GM12878 (cell line): ENCODE measurements around the gene FAHD2A. TPM values are rescaled to one million over a fixed set of nuclear protein-coding genes. Genes with fewer than 3 reads are reported as not detected.

Source experiments
- ATAC-seq: fragments of 200-7000 bp; cut with Tn5 transposase; 3 replicates; pipeline ENCODE4 v1.9.1; 2020; ENCODE audit warnings: mild to moderate bottlenecking, moderate library complexity
- BruUV-seq: library from RNA; stranded (reverse); fragments of 400-500 nt; replicated peaks from 2 replicates; lab custom pipeline; 2021; lab: Mats Ljungman, UMichigan
- CTCF ChIA-PET: fragments of 300-600 bp; sonication (Branson Sonifier 250); formaldehyde crosslinking; extraction: SDS; loops from one replicate; lab custom pipeline; 2021; ENCODE audit warnings: inconsistent platforms; lab: Yijun Ruan, JAX
- POLR2A ChIA-PET: fragments of 350-600 bp; formaldehyde crosslinking; extraction: SDS; loops from one replicate; lab custom pipeline; 2021; ENCODE audit warnings: inconsistent platforms; lab: Charles Lee
- RAD21 ChIA-PET: fragments of 300-600 bp; sonication (Branson Sonifier 250); formaldehyde crosslinking; loops from one replicate; lab custom pipeline; 2023; ENCODE audit warnings: antibody characterized with exemption; ENCODE audit not compliant: unreplicated experiment; lab: Charles Lee
- SMC1A ChIA-PET: fragments of 300-600 bp; sonication (Branson Sonifier 250); formaldehyde crosslinking; loops from one replicate; lab custom pipeline; 2023; ENCODE audit not compliant: unreplicated experiment, uncharacterized antibody; lab: Charles Lee
- DNase-seq: peaks from one replicate; pipeline ENCODE4 v3.0.0-alpha.2; 2011; ENCODE audit warnings: low read depth, low spot score
- FAIRE-seq: peaks from 3 replicates; lab custom pipeline; 2011; peaks lifted over from hg19 to GRCh38; lab: Jason Lieb, UNC
- H2AFZ ChIP-seq: 2 replicates; pipeline ENCODE4 v1.6.0; 2011; ENCODE audit warnings: low read depth, low read length, control low read depth; ENCODE audit not compliant: control insufficient read depth
- H3K27ac ChIP-seq: 2 replicates; pipeline ENCODE4 v1.5.1; 2011; ENCODE audit warnings: control low read depth; ENCODE audit not compliant: control insufficient read depth, insufficient read depth
- H3K27me3 ChIP-seq, 2 experiments: replicated peaks in 1 of 2; 2 replicates each; pipeline versions ENCODE4 v1.6.0 to v1.6.1; 2011; ENCODE audit warnings: low read length in 1 of 2; ENCODE audit not compliant: control insufficient read depth in 2 of 2, insufficient read depth in 2 of 2
- H3K36me3 ChIP-seq, 2 experiments: 2 replicates each; pipeline ENCODE4 v1.5.1; 2011; ENCODE audit warnings: low read length in 1 of 2; ENCODE audit not compliant: control insufficient read depth in 2 of 2, insufficient read depth in 2 of 2
- H3K4me1 ChIP-seq: 2 replicates; pipeline ENCODE4 v1.6.1; 2011; ENCODE audit warnings: mild to moderate bottlenecking, low read length, moderate library complexity, mixed read lengths; ENCODE audit not compliant: control insufficient read depth, insufficient read depth
- H3K4me2 ChIP-seq: 2 replicates; pipeline ENCODE4 v1.6.0; 2011; ENCODE audit warnings: control low read depth; ENCODE audit not compliant: control insufficient read depth, insufficient read depth
- H3K4me3 ChIP-seq: fragments of 200-600 bp; sonication (generic); 2 replicates; pipeline ENCODE4 v1.5.1; 2016
- H3K79me2 ChIP-seq: 2 replicates; pipeline ENCODE4 v1.6.0; 2011; ENCODE audit warnings: low read length; ENCODE audit not compliant: control insufficient read depth, insufficient read depth
- H3K9ac ChIP-seq: 2 replicates; pipeline ENCODE4 v1.8.0; 2011; ENCODE audit warnings: low read length, control low read depth, mixed read lengths; ENCODE audit not compliant: control insufficient read depth, insufficient read depth
- H3K9me3 ChIP-seq: replicated peaks from 3 replicates; pipeline ENCODE4 v1.5.1; 2011; ENCODE audit warnings: mild to moderate bottlenecking, low read length; ENCODE audit not compliant: control insufficient read depth, insufficient read depth
- H4K20me1 ChIP-seq: 2 replicates; pipeline ENCODE4 v1.6.0; 2011; ENCODE audit not compliant: control insufficient read depth, insufficient read depth
- BCLAF1 ChIP-seq: fragments of 450-650 bp; IDR thresholded peaks from 2 replicates; pipeline ENCODE4 v1.6.1; 2017; ENCODE audit warnings: antibody characterized with exemption, mild to moderate bottlenecking, moderate library complexity
- BRCA1 ChIP-seq: IDR thresholded peaks from 2 replicates; pipeline ENCODE4 v1.6.1; 2011; ENCODE audit warnings: low read depth, low read length, improper control_type of control experiment
- CREM ChIP-seq: IDR thresholded peaks from 2 replicates; pipeline ENCODE4 v1.6.1; 2014; ENCODE audit warnings: antibody characterized with exemption, low read depth
- CUX1 ChIP-seq: IDR thresholded peaks from 2 replicates; pipeline ENCODE4 v1.6.1; 2012; ENCODE audit warnings: improper control_type of control experiment, low read depth, low read length; ENCODE audit not compliant: insufficient replicate concordance
- MAX ChIP-seq: IDR thresholded peaks from 2 replicates; pipeline ENCODE4 v1.6.1; 2012; ENCODE audit warnings: low read depth, low read length, improper control_type of control experiment
- MYC ChIP-seq: IDR thresholded peaks from 2 replicates; pipeline ENCODE4 v1.6.1; 2011; ENCODE audit warnings: mild to moderate bottlenecking, low read length, moderate library complexity, inconsistent platforms; ENCODE audit not compliant: insufficient read depth, insufficient replicate concordance, insufficient read length, severe bottlenecking
- NFYA ChIP-seq: IDR thresholded peaks from 2 replicates; pipeline ENCODE4 v1.6.1; 2011; ENCODE audit warnings: low read depth, mild to moderate bottlenecking, low read length, improper control_type of control experiment, borderline replicate concordance
- NKRF ChIP-seq: fragments of 450-650 bp; conservative IDR thresholded peaks from 2 replicates; pipeline ENCODE4 v1.6.1; 2017; ENCODE audit warnings: mild to moderate bottlenecking, moderate library complexity
- POU2F2 ChIP-seq: IDR thresholded peaks from 3 replicates; pipeline ENCODE4 v1.6.1; 2011; ENCODE audit warnings: low read depth, mild to moderate bottlenecking, low read length, borderline replicate concordance
- USF1 ChIP-seq: IDR thresholded peaks from 2 replicates; pipeline ENCODE4 v1.6.1; 2011; ENCODE audit warnings: borderline replicate concordance, low read depth, mild to moderate bottlenecking, moderate library complexity, mixed read lengths, low read length; ENCODE audit not compliant: insufficient read depth; ENCODE audit errors: extremely low read length
- WGBS: methylation state at CpG from one replicate; pipeline ENCODE4 v1.1.6; 2016; ENCODE audit warnings: low lambda C conversion rate; ENCODE audit not compliant: insufficient replicate concordance, insufficient coverage; ENCODE audit errors: missing lambda C conversion rate; 5-methylcytosine and 5-hydroxymethylcytosine counted together
- in situ Hi-C: fragments of 300-500 bp; cut with MboI; formaldehyde crosslinking; loops from 9 replicates; pipeline ENCODE4 v1.14.3; 2018; ENCODE audit warnings: mixed read lengths
- intact Hi-C: fragments of 100-400 bp; cut with micrococcal nuclease; formaldehyde crosslinking; loops from one replicate; pipeline ENCODE4 v1.14.2; 2022; ENCODE audit not compliant: unreplicated experiment
- polyA plus RNA-seq, 11 experiments: library from polyadenylated mRNA; depleted of rRNA in 4 of 11; unstranded in 6 of 11; stranded (reverse) in 5 of 11; fragments of >200 nt; fragmentation: Nextera tagmentation in 4 of 11; fragmentation: Illumina TruSeq in 1 of 11; extraction: Ambion mirVana in 4 of 11; extraction: Trizol in 1 of 11; gene quantifications; 1 replicate in 1 of 11; 2 replicates in 10 of 11; pipeline versions ENCODE4 v1.2.1 to v1.2.3, GENCODE V29; 2011 to 2016; ENCODE audit warnings: inconsistent platforms in 2 of 11, missing spikeins in 2 of 11, low read depth in 1 of 11
- total RNA-seq, 4 experiments: library from RNA; depleted of rRNA in 3 of 4; stranded (reverse); fragments of >200 nt in 3 of 4; fragmentation: Illumina TruSeq in 1 of 4; extraction: Trizol in 1 of 4; gene quantifications; 2 replicates each; pipeline versions ENCODE4 v1.2.1 to v1.2.3, GENCODE V29; 2013 to 2021

FAHD2A gene
- total and polyA plus RNA-seq, 10 of the 15 experiments (the other 5 are each of a cell fraction or from before 2014, with no cell fraction given), result 11.2 to 38.2 (median 25.1) TPM

GRCh38 chr2:95374921-95375471 lies 27.5 kb upstream of the FAHD2A start:
- Histone ChIP-seq H3K79me2 (no peaks in the 10 kb centered on the region), H3K9ac (no peak overlapping the region), H3K27me3 (peaks cover 0 to 1% of the 10 kb centered on the region in 2 experiments; a peak in 1 of 4 replicates), H3K4me3 (no peak overlapping the region), H2AFZ (no peak overlapping the region), H3K9me3 (no peaks in the 10 kb centered on the region), H4K20me1 (no peaks in the 10 kb centered on the region), H3K4me1 (no peaks in the 10 kb centered on the region), H3K4me2 (no peak overlapping the region), H3K36me3 (no peaks in the 10 kb centered on the region), H3K27ac (no peak overlapping the region)
- WGBS, result 51% methylated on average over 7 of the region's 15 CpGs
- no TSS peak for BruUV-seq
- intact Hi-C loops (no loop called here), in situ Hi-C loops (no loop called here)
- CTCF ChIA-PET, result no interaction called here
- FAIRE-seq, result no peak
- SMC1A ChIA-PET, result no interaction called here
- DNase-seq, result no peak
- RAD21 ChIA-PET, result no interaction called here
- no peak for ATAC-seq
- POLR2A ChIA-PET, result no interaction called here
- no peak for TF ChIP-seq MAX
- no peak for TF ChIP-seq POU2F2
- TF ChIP-seq CUX1, result no peak
- no peak for TF ChIP-seq NFYA
- no peak for TF ChIP-seq BRCA1
- TF ChIP-seq MYC, result no peak
- no peak for TF ChIP-seq CREM
- TF ChIP-seq NKRF, result no peak
- no peak for TF ChIP-seq USF1
- no peak for TF ChIP-seq BCLAF1
